GM19468 (cell line): ENCODE results near the gene ARPC5.
"Not testable (repeated sequence)": the region's sequence is repeated elsewhere in the genome, so short reads cannot be mapped to it uniquely, and the experiment has no call there.

ENCODE experiments used
- ATAC-seq: cut with Tn5 transposase; IDR thresholded peaks from one replicate; pipeline ENCODE4 v1.9.1; 2021; ENCODE audit warnings: mild to moderate bottlenecking, moderate library complexity, moderate number of reproducible peaks; ENCODE audit not compliant: unreplicated experiment; ENCODE audit errors: extremely low read depth

Gene ARPC5

GRCh38 chr1:183648042-183648441, 12.5 kb upstream of the ARPC5 start:
- no peak for ATAC-seq

GRCh38 chr1:183646776-183647175, 11.2 kb upstream of the ARPC5 start:
- no peak for ATAC-seq

DNA sequence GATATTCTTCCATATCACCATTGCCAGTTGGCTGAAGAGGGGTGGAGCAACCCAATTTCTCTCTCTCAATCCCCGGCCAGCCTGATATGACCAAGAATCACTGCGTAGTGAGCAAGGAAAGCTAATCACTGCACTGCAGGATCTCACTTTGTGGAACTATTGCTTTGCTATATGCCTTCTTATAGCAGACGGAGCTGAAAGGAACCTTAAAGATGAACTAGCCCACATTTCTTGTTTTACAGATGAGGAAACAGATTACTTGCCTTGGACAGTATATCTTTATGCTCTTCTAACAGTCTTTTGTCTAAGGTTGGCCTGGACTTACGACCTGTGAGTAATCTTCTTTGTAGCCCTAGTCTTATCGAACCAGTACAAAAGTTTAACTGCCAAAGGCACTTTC, 9.9 kb upstream of the ARPC5 start:
- no peak for ATAC-seq

GRCh38 chr1:183642166-183642565, 6.6 kb upstream of the ARPC5 start:
- ATAC-seq, result no peak

DNA sequence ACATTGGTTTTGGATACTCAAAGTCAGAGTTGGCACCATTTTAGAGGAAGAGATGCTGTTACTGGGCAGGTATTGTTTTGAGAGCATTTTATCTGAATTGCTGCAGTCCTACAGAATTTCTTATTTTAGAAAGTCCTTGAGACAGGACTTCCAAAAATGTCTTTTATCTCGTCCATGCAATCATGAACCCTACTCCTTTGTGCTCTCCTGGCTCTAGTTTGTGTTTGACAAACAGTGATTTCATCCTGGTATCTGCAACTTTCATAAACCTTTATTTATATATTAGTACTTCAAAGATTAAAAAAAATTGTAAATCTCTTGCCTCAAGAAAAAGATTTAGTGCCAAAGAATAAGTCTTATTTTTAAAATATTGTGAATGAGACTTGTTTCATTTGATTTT, 4.6 kb upstream of the ARPC5 start:
- ATAC-seq, result no peak

DNA sequence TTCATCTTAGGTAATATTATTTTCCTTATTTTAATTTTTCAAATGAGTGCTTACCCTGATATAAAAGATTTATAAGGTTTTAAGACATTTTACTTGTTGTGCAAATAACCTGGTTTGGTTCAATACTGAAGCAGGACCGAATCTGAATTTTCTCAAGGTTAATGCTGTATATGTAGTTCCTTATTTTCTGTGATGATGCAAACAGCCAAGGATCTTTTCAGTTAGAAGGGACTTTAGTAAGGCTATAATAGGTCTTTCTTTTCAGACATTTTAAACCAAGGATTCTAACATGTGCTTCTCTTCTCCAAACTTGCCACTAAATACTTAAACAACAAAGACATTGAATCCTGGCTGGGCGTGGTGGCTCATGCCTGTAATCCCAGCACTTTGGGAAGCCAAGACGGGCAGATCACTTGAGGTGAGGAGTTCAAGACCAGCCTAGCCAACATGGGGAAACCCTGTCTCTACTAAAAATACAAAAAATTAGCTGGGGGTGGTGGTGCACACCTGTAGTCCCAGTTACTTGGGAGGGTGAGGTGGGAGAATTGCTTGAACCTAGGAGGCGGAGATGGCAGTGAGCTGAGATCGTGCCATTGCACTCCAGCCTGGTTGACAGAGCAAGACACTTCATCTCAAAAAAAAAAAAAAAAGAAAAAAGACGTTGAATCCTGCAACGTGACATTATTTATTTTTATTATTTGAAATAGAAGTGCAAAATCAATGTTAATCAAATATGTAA, 3.2 kb upstream of the ARPC5 start:
- ATAC-seq, result no peak

- ATAC-seq, result no peak
Observed at GRCh38 chr1:183636783-183637182, 1.2 kb upstream of the ARPC5 start.

- ATAC-seq, result no peak
Observed at GRCh38 chr1:183636334-183636682, 725 bp upstream of the ARPC5 start.

GRCh38 chr1:183635099-183635605, 431 bp downstream of the ARPC5 start:
- ATAC-seq, result no peak

- no peak for ATAC-seq
Observed at GRCh38 chr1:183634429-183635065, 1.0 kb downstream of the ARPC5 start.

DNA sequence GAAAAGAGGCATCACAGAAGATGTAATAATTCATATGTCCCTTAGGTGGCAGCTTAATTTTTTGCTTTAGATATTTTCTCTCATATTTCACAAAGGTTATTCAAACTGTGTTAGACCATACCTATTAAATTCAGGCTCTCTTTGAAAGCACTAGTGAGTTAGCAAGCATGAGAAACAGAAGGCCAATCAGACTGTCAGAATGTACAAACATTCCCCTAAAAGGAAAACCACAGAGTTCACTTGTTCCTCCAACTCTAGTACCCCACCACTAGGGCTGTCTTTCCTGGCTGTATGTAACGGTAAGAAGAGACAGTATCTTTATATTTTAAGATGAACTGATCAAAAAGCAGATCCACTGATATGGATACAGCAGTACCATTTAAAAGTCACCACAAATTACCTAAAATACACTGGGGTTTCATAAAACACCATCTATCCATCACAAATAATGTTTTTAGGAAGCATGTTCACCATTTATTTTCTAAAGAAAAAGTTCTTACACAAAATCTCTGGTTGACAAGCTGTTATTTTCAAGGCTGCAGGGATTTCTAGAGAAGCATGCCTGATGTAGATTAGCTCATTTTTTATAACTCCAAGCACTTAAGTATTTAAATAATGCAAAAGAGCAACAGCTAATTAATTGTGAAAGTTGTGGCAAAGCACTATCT, 1.8 kb downstream of the ARPC5 start:
- ATAC-seq, result no peak

GRCh38 chr1:183632964-183633363, 2.6 kb downstream of the ARPC5 start:
- no peak for ATAC-seq

DNA sequence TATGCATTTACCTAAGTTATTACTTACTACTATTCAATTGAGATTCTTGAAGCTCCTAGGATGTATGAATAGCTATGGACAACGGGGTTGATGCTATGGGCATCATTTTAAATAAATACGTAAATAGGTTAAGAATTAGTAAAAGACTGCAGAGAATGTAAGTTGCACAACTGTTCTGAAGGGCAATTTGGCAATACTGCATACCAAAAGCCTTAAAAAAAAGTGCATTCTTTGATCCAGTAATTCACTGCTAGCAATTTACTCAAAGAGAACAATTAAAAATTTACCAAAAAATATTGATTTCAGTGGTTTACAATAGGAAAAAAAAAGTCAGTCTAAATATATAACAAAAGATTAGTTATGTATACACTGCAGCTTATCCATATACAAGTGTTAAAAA, 3.5 kb downstream of the ARPC5 start:
- no peak for ATAC-seq

DNA sequence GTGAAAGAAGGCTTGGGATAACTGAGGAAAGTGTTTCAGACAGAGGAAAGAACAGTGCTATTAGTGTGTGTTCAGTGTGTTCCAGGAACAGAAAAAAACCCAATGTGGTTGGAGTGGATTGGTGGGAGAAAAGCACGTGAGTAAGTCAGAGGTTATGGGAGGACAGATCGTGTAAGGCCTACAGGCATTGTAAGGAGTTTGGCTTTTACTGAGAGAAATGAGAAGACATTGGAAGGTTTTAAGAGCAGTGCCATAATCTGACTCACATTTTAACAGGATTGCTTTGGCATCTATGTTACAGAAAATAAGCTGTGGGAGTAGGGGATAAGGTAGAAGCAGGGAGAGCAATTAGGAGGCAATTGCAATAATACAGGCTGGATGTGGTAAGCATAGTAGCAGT, 4.8 kb downstream of the ARPC5 start:
- ATAC-seq, result no peak

- ATAC-seq, result no peak
Observed at GRCh38 chr1:183628537-183628936, 7.0 kb downstream of the ARPC5 start.

- not testable (repeated sequence) for ATAC-seq
Observed at GRCh38 chr1:183626236-183626635, 9.3 kb downstream of the ARPC5 start.

DNA sequence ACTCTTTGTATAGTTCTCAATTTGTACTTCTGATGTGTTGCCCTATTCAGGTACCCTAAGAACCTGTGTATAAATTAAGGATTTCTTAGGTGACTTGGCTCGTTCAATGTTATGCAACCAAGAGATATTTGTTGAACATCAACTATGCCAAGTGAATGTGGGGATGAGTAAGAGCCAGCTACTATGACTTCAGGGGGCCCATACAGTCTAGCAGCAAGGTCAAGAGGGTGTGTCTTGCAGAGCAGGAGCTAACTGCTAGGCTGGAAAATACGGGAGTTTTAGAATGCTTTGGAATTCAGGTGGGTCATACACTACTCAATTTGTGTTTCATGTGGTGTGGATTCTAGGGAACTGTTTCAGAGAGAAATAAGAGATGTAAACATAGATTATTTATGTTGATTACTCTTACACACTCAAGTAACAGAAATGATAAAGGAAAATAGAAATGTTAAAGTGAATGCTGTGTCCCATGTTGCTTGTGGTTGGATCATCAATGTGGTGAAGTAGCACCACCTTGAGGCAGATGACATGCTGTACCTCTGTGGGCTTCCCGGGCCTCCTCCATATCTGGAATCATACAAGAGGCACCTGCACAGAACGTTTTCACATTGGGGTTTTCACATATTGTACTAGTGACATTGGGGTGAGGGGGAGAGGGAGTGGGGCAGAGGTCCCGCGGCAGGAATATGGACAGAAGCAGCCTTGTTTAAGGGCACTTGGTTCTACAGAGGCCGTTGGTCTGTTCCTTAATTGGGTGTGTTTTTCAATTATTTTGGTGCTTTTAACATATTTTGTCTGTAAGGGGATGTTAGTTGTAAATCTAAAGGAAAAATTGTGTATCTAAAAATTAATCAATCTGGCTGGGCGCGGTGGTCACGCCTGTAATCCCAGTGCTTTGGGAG, 12.4 kb downstream of the ARPC5 start:
- peak; percentile 80 for ATAC-seq

- no peak for ATAC-seq
Observed at GRCh38 chr1:183622013-183622412, 13.6 kb downstream of the ARPC5 start.

DNA sequence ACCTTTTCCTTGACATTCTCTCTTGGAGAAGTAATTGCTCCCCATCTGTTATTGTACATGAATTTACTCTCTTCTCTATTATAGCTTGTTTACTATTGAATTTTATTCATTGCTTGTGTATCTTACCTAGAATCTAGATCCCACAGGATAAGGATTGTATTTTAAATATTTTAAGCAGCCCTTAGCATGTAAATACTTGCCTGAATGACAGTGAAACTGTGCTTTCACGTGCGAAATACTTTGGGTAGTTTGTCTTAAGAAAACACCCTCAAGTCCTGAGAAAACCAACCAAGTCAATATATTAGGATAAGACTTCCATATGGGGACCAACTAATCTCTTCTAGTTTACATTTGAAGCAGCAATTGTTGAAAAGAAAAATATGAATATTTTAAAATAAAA, 15.3 kb downstream of the ARPC5 start:
- ATAC-seq, result no peak

DNA sequence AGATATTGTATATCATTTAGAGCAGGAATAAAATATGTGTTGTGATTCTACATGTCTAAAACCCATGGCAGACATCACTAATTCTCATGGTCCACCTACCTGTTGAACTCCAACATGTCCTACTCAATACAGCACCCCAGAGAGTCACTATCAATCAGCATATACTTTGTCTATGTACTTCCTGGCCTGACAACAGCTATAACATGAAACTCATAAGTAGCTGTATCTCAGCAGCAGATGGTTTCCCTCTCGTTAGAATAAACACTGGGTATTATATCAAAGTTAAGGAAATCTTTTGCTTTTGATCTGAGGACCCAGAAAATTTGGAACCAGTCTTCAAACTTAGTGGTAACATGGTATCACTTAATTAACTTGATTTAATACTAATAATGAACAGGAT, 15.8 kb downstream of the ARPC5 start:
- ATAC-seq, result no peak
